Neural progenitor cell (in vitro differentiated cells): ENCODE data around the gene FBXW5. TPM values are rescaled to one million over a fixed set of nuclear protein-coding genes. Genes with fewer than 3 reads are reported as not detected.

ENCODE experiments used
- DNase-seq: peaks from one replicate; pipeline ENCODE4 v3.0.0-alpha.2; 2016; ENCODE audit warnings: low spot score
- H2AFZ ChIP-seq: fragments of 200-600 bp; sonication (generic); replicated peaks from 2 replicates; pipeline ENCODE4 v1.6.1; 2016; ENCODE audit warnings: antibody characterized with exemption
- H3F3A ChIP-seq: fragments of 200-600 bp; sonication (generic); 2 replicates; pipeline ENCODE4 v1.6.1; 2016; ENCODE audit warnings: antibody characterized with exemption, low read depth
- H3K27ac ChIP-seq: fragments of 200-600 bp; sonication (generic); 2 replicates; pipeline ENCODE4 v1.5.1; 2016; ENCODE audit warnings: mild to moderate bottlenecking
- H3K27me3 ChIP-seq: fragments of 200-600 bp; sonication (generic); 2 replicates; pipeline ENCODE4 v1.6.1; 2016; ENCODE audit warnings: mild to moderate bottlenecking, moderate library complexity
- H3K36me3 ChIP-seq: fragments of 200-600 bp; sonication (generic); 2 replicates; pipeline ENCODE4 v1.5.1; 2016
- H3K4me1 ChIP-seq: fragments of 200-600 bp; sonication (generic); 2 replicates; pipeline ENCODE4 v1.6.1; 2016; ENCODE audit warnings: mixed run types
- H3K4me2 ChIP-seq: fragments of 200-600 bp; sonication (generic); 2 replicates; pipeline ENCODE4 v1.6.1; 2016
- H3K4me3 ChIP-seq: fragments of 200-600 bp; sonication (generic); 2 replicates; pipeline ENCODE4 v1.5.1; 2016
- H3K79me2 ChIP-seq: fragments of 200-600 bp; sonication (generic); 2 replicates; pipeline ENCODE4 v1.6.1; 2016; ENCODE audit warnings: low read depth
- H3K9ac ChIP-seq: fragments of 200-600 bp; sonication (generic); 2 replicates; pipeline ENCODE4 v1.6.1; 2016
- H3K9me3 ChIP-seq: fragments of 200-600 bp; sonication (generic); 2 replicates; pipeline ENCODE4 v1.5.1; 2016; ENCODE audit warnings: low read depth
- H4K20me1 ChIP-seq: fragments of 200-600 bp; sonication (generic); 2 replicates; pipeline ENCODE4 v1.6.1; 2016; ENCODE audit warnings: low read depth
- H3K27ac Mint-ChIP-seq: 3 replicates; pipeline ENCODE4 v1.8.0; 2021; ENCODE audit warnings: mixed read lengths
- H3K27me3 Mint-ChIP-seq: 2 replicates; pipeline ENCODE4 v1.8.0; 2022; ENCODE audit warnings: low read depth, mild to moderate bottlenecking, inconsistent platforms, moderate library complexity, mixed read lengths; ENCODE audit not compliant: insufficient read depth
- H3K36me3 Mint-ChIP-seq: 3 replicates; pipeline ENCODE4 v1.8.0; 2021; ENCODE audit warnings: mixed read lengths
- H3K4me1 Mint-ChIP-seq: 3 replicates; pipeline ENCODE4 v1.8.0; 2021; ENCODE audit warnings: mixed read lengths
- H3K4me3 Mint-ChIP-seq: 3 replicates; pipeline ENCODE4 v1.8.0; 2021; ENCODE audit warnings: mild to moderate bottlenecking, moderate library complexity, mixed read lengths
- H3K9me3 Mint-ChIP-seq: 3 replicates; pipeline ENCODE4 v1.8.0; 2020; ENCODE audit warnings: mixed read lengths
- CTCF ChIP-seq: fragments of 200-600 bp; sonication (generic); IDR thresholded peaks from 2 replicates; pipeline ENCODE4 v1.5.1; 2017; ENCODE audit warnings: antibody characterized with exemption, mild to moderate bottlenecking
- EZH2 ChIP-seq: fragments of 200-600 bp; sonication (generic); IDR thresholded peaks from 2 replicates; pipeline ENCODE4 v1.6.1; 2017; ENCODE audit warnings: antibody characterized with exemption, mild to moderate bottlenecking, moderate library complexity
- EZH2phosphoT487 ChIP-seq: fragments of 200-600 bp; sonication (generic); IDR thresholded peaks from 2 replicates; pipeline ENCODE4 v1.6.1; 2017; ENCODE audit warnings: antibody characterized with exemption
- total RNA-seq: library from RNA; depleted of rRNA; stranded (reverse); fragments of >200 nt; gene quantifications from 2 replicates; pipeline ENCODE4 v1.2.3, GENCODE V29; 2015; ENCODE audit warnings: low replicate concordance

FBXW5 gene
- total RNA-seq, 1 donor from 2014 or later = 21.5 TPM

DNA sequence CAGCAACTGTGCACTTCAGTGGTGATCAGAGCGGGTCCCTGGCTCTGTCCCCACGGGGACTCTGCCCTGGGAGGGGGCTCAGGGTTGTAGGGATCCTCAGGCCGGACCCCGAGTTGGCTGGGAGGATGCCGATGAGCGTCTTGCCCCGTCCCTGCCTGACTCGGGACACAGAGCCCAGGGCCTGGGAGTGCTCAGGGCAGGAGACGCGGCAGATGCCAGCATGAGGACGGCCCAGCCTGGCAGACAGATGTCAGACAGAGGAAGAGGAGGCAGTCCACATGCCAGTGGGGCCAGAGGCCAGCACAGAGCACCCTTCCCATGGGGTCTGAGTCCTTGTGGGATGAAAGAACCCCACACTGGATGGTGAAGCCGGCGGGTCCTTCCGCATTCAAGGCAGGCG lies 18.8 kb upstream of the FBXW5 start:
- Histone ChIP-seq H3K4me1 (peaks cover 6% of the 10 kb centered on the region), H3K36me3 (no peaks in the 10 kb centered on the region), H3K27ac (no peak overlapping the region), H4K20me1 (no peaks in the 10 kb centered on the region), H3K4me2 (no peak overlapping the region), H3K4me3 (no peak overlapping the region), H3F3A (no peaks in the 10 kb centered on the region), H3K9ac (no peak overlapping the region), H2AFZ (no peak overlapping the region), H3K9me3 (no peaks in the 10 kb centered on the region), H3K79me2 (no peaks in the 10 kb centered on the region), H3K27me3 (no peaks in the 10 kb centered on the region)
- peaks cover 19% of the 10 kb centered on the region for H3K4me1 Mint-ChIP-seq
- no peaks in the 10 kb centered on the region for H3K36me3 Mint-ChIP-seq
- H3K9me3 Mint-ChIP-seq = no peaks in the 10 kb centered on the region
- TF ChIP-seq EZH2phosphoT487 (no peak), CTCF (no peak), EZH2 (no peak)
- H3K4me3 Mint-ChIP-seq = peak overlapping the region; percentile 55
- peaks cover 5% of the 10 kb centered on the region for H3K27me3 Mint-ChIP-seq
- H3K27ac Mint-ChIP-seq = peak overlapping the region; percentile 81
- no peak for DNase-seq

- Histone ChIP-seq H3K9me3 (no peaks in the 10 kb centered on the region), H2AFZ (no peak overlapping the region), H3K4me2 (no peak overlapping the region), H3K27me3 (no peaks in the 10 kb centered on the region), H3F3A (no peaks in the 10 kb centered on the region), H3K36me3 (no peaks in the 10 kb centered on the region), H3K27ac (no peak overlapping the region), H3K4me1 (peaks cover 6% of the 10 kb centered on the region), H3K9ac (no peak overlapping the region), H3K4me3 (no peak overlapping the region), H4K20me1 (no peaks in the 10 kb centered on the region), H3K79me2 (no peaks in the 10 kb centered on the region)
- H3K27me3 Mint-ChIP-seq = peaks cover 5% of the 10 kb centered on the region
- no peaks in the 10 kb centered on the region for H3K36me3 Mint-ChIP-seq
- no peak for DNase-seq
- no peaks in the 10 kb centered on the region for H3K9me3 Mint-ChIP-seq
- peak overlapping the region; percentile 81 for H3K27ac Mint-ChIP-seq
- peak overlapping the region; percentile 55 for H3K4me3 Mint-ChIP-seq
- H3K4me1 Mint-ChIP-seq = peaks cover 19% of the 10 kb centered on the region
- TF ChIP-seq CTCF = no peak
- no peak for TF ChIP-seq EZH2
- no peak for TF ChIP-seq EZH2phosphoT487
These were observed 18.2 kb upstream of the FBXW5 start for GRCh38 chr9:136962701-136963248.

DNA sequence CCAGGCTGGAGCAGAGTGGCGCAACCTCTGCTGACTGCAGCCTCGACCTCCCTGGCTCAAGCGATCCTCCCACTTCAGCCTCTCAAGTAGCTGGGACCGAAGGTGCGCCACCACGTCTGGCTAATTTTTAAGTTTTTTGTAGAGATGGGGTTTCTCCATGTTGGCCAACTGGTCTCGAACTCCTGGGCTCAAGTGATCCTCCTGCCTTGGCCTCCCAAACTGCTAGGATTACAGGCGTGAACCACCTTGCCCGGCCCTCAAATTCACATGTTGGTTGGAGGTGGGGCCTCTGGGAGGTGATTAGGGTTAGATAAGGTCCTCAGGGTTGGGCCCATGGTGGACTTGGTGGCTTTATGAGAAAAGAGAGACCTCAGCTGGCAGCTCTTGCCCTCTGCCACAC lies 17.6 kb upstream of the FBXW5 start:
- H3K4me1 Mint-ChIP-seq = peaks cover 19% of the 10 kb centered on the region
- no peaks in the 10 kb centered on the region for H3K79me2 ChIP-seq
- DNase-seq = no peak
- no peak overlapping the region for H2AFZ ChIP-seq
- peaks cover 6% of the 10 kb centered on the region for H3K4me1 ChIP-seq
- H3K4me3 ChIP-seq = no peak overlapping the region
- no peak overlapping the region for H3K27ac ChIP-seq
- H4K20me1 ChIP-seq = no peaks in the 10 kb centered on the region
- H3K36me3 Mint-ChIP-seq = no peaks in the 10 kb centered on the region
- no peaks in the 10 kb centered on the region for H3F3A ChIP-seq
- H3K9me3 Mint-ChIP-seq = no peaks in the 10 kb centered on the region
- H3K27me3 Mint-ChIP-seq = peaks cover 5% of the 10 kb centered on the region
- no peaks in the 10 kb centered on the region for H3K36me3 ChIP-seq
- H3K4me2 ChIP-seq = no peak overlapping the region
- no peaks in the 10 kb centered on the region for H3K9me3 ChIP-seq
- no peak overlapping the region for H3K9ac ChIP-seq
- H3K4me3 Mint-ChIP-seq = no peak overlapping the region
- H3K27ac Mint-ChIP-seq = no peak overlapping the region
- H3K27me3 ChIP-seq = no peaks in the 10 kb centered on the region
- TF ChIP-seq CTCF = no peak
- no peak for TF ChIP-seq EZH2phosphoT487
- TF ChIP-seq EZH2 = no peak
